HG02642 (cell line): ENCODE measurements around the gene HCN3.
"Not testable (repeated sequence)": the region's sequence is repeated elsewhere in the genome, so short reads cannot be mapped to it uniquely, and the experiment has no call there.

ENCODE experiments used
- ATAC-seq: cut with Tn5 transposase; IDR thresholded peaks from one replicate; pipeline ENCODE4 v1.9.1; 2021; ENCODE audit warnings: mild to moderate bottlenecking; ENCODE audit not compliant: unreplicated experiment, poor library complexity

HCN3 gene

GRCh38 chr1:155277070-155277901, at the start of gene HCN3:
TSS of gene HCN3 (plus strand) at chr1:155277463. CDS start at chr1:155277591, 128 bp downstream.
- peak; percentile 75 for ATAC-seq

DNA sequence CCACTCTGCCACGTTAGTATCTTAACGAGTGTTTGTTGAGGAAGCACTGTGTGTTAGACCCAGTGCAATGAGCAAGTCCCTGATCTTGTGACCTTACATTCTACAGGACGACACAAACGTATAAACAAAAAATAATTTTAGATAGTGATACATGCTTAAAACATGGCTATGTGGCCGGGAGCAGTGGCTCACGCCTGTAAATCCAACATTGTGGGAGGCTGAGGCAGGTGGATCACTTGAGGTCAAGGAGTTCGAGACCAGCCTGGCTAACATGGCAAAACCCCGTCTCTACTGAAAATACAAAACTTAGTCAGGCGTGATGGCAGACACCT, 49.2 kb upstream of the HCN3 start:
- no peak for ATAC-seq

- not testable (repeated sequence) for ATAC-seq
Measured at GRCh38 chr1:155231302-155231701, 46.0 kb upstream of the HCN3 start.

GRCh38 chr1:155232001-155232978, 45.0 kb upstream of the HCN3 start:
- not testable (repeated sequence) for ATAC-seq

GRCh38 chr1:155233502-155233901, 43.8 kb upstream of the HCN3 start:
- ATAC-seq = not testable (repeated sequence)

DNA sequence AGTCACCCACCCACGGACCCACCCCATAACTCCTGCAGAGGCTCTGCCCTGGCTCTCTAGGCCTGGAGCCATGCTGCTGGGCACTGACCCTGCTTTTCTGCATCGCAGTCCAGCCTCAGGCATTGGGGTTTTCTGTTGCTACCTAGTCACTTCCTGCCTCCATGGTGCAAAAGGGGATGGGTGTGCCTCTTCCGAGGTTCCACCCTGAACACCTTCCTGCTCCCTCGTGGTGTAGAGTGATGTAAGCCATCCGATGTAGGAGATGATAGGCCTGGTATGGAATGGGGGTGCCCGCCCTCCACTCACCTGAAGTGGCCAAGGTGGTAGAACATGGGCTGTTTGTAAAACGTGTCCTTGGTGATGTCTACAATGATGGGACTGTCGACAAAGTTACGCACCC, 41.9 kb upstream of the HCN3 start:
- ATAC-seq = not testable (repeated sequence)

- no peak for ATAC-seq
Measured at GRCh38 chr1:155236451-155236850, 40.8 kb upstream of the HCN3 start.

- ATAC-seq = peak; percentile 25
Measured at GRCh38 chr1:155241069-155241679, 36.1 kb upstream of the HCN3 start.

GRCh38 chr1:155241841-155242264, 35.4 kb upstream of the HCN3 start:
- no peak for ATAC-seq

GRCh38 chr1:155242805-155243358, 34.4 kb upstream of the HCN3 start:
- no peak for ATAC-seq

DNA sequence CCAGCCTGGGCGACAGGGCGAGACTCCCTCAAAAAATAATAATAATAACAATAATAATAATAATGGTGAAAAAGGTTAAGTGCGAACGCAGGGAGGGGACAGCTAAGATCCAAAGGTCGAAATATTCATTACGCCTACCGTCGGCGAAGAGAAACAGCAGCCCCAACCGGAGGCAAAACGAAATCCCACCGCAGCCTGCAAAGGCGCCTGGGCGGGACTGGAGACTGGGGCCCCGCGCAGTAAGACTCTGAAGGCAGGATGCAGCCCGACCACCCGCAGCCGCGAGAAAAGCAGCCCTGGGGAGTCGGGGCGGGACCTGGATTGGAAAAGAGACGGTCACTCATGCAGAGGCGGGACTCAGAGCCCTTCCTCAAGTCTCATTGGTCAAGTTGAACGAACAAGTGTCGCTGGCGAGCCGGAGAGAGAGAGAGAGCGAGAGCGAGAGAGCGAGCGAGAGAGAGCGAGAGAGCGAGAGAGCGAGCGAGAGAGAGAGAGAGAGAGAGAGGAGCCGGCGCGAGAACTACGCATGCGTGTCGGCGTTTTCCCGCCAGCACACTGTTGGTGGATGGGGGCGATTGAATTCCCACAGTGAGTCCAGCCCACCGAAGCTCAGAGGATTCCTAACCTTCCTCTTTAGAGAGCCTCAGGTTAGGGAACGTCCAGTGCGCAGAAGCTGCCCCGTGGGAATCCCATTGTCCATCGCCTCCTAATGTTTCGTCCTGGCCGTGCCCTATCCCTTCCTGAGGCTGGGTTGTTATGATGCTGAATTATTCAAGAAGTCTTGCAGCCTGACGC, 32.7 kb upstream of the HCN3 start:
- peak; percentile 88 for ATAC-seq

GRCh38 chr1:155245163-155245524, 32.1 kb upstream of the HCN3 start:
- ATAC-seq = no peak

- not testable (repeated sequence) for ATAC-seq
Measured at GRCh38 chr1:155246796-155247195, 30.5 kb upstream of the HCN3 start.

- no peak for ATAC-seq
Measured at GRCh38 chr1:155247667-155248553, 29.4 kb upstream of the HCN3 start.

- peak; percentile 19 for ATAC-seq
Measured at GRCh38 chr1:155250246-155250632, 27.0 kb upstream of the HCN3 start.

DNA sequence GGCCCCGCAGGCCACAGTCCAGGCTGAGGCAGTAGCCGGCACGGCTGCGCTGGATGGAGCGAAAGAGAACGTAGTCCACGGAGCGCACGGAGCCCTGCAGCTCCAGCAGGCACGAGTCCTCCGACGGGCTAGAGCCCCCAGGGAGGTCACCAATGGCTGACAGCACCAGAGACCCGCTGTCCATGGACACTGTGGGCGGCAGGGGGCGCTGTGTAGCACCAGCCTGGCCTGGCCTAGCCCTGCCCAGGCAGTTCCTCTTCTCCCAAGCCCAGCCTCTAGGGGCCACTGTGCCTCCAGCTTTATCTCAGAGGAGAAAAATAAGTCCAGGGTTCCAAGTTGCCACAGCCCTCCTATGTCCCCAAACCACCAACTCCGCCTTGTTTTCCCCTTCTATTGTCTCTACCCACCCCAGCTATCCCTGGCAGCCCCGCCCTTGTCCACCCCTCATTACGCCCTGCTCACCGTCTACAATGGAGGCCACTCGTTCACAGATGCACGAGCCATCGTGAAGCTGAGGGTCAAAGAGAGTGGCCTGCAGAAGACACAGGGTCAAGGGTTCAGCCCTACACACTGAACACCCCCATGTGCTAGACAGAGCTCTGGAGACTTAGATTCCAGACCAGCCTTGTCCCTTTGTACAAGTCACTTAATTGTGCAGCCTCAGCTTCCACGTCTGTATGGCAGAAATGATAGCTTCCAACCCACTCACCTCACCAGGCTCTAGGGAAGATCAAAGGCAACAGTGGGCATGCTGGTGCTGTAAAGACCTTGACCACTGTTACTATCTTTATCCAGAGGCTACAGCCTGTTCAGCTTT, 26.4 kb upstream of the HCN3 start:
- peak; percentile 86 for ATAC-seq

DNA sequence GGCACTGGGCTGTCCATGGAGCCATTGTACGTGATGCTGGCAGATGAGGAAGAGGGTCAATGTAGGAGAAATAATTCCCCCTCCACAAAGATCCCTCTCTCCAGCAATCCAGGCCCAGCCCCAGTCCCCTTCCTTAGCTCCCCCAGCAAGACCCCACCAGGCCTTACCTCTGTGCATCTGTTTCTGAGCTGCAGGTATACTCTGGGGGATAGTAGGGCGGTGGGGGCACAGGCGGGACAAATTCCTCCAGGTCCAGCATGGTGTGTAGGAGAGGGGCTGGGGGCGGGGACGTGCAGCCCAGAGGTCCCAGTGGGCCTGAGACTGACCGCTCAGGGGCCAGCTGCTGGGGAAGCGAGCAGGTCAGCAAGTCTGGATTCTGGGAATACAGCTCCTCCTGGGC, 25.7 kb upstream of the HCN3 start:
- no peak for ATAC-seq

DNA sequence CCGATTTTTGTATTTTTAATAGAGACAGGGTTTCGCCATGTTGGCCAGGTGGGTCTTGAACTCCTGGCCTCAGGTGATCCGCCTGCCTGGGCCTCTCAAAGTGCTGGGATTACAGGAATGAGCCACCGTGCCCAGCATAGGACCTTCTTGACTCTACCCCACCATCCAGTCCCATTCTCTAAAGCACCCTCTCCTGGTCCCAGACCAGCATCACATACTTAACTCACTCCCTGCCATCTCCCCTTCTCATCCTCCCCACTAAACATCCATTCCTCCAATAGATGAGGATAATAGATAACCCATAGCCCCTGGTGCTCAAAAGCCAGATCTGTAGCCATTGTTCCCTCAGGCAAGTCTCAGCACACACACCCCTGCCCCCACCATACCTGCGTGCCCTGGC, 24.1 kb upstream of the HCN3 start:
- no peak for ATAC-seq
